SK-N-SH treated with all-trans-retinoic acid at 6 μM for 48 hours (cell line): Measurements from ENCODE around the gene LMAN2.

Source experiments
- ATAC-seq: fragments of 200-7000 bp; cut with Tn5 transposase; 3 replicates; pipeline ENCODE4 v1.9.1; 2020; ENCODE audit warnings: mild to moderate bottlenecking, moderate library complexity
- ARNTL ChIP-seq: fragments of 450-650 bp; formaldehyde crosslinking; IDR thresholded peaks from 2 replicates; pipeline ENCODE4 v1.5.0; 2020; ENCODE audit warnings: low read depth, mild to moderate bottlenecking, moderate library complexity, borderline replicate concordance
- BACH2 ChIP-seq: fragments of 250-450 bp; sonication (Bioruptor Pico); IDR thresholded peaks from 2 replicates; pipeline ENCODE4 v1.9.0; 2021; ENCODE audit warnings: mild to moderate bottlenecking, borderline replicate concordance
- CREB5 ChIP-seq: fragments of 250-450 bp; sonication (Bioruptor Pico); IDR thresholded peaks from 2 replicates; pipeline ENCODE4 v1.5.1; 2020; ENCODE audit warnings: low read depth, mild to moderate bottlenecking, moderate library complexity
- CSRNP3 ChIP-seq: fragments of 250-450 bp; sonication (Bioruptor Pico); IDR thresholded peaks from 2 replicates; pipeline ENCODE4 v1.5.1; 2021; ENCODE audit warnings: mild to moderate bottlenecking, moderate library complexity
- ESRRG ChIP-seq: fragments of 250-450 bp; sonication (Bioruptor Pico); IDR thresholded peaks from 2 replicates; pipeline ENCODE4 v1.6.1; 2021; ENCODE audit warnings: mild to moderate bottlenecking
- GLIS3 ChIP-seq: fragments of 250-450 bp; sonication (Bioruptor Pico); IDR thresholded peaks from 2 replicates; pipeline ENCODE4 v1.5.0; 2020; ENCODE audit warnings: mild to moderate bottlenecking, moderate library complexity
- ISL1 ChIP-seq: fragments of 250-450 bp; sonication (Bioruptor Pico); IDR thresholded peaks from 2 replicates; pipeline ENCODE4 v2.1.2; 2022; ENCODE audit warnings: mild to moderate bottlenecking, moderate library complexity
- OSR1 ChIP-seq: fragments of 250-450 bp; sonication (Bioruptor Pico); IDR thresholded peaks from 2 replicates; pipeline ENCODE4 v1.8.0; 2022; ENCODE audit warnings: moderate library complexity, mild to moderate bottlenecking, inconsistent platforms
- PATZ1 ChIP-seq: fragments of 250-450 bp; sonication (Bioruptor Pico); IDR thresholded peaks from 2 replicates; pipeline ENCODE4 v1.8.0; 2020; ENCODE audit warnings: mild to moderate bottlenecking, moderate library complexity, borderline replicate concordance
- POU6F1 ChIP-seq: fragments of 250-450 bp; sonication (Bioruptor Pico); IDR thresholded peaks from 2 replicates; pipeline ENCODE4 v1.8.0; 2021; ENCODE audit warnings: low read depth, mild to moderate bottlenecking, moderate library complexity, borderline replicate concordance
- PPARA ChIP-seq: fragments of 250-450 bp; sonication (Bioruptor Pico); IDR thresholded peaks from 2 replicates; pipeline ENCODE4 v1.5.0; 2020; ENCODE audit warnings: mild to moderate bottlenecking, borderline replicate concordance
- RARB ChIP-seq: fragments of 250-450 bp; sonication (Bioruptor Pico); IDR thresholded peaks from 2 replicates; pipeline ENCODE4 v1.8.0; 2021; ENCODE audit warnings: mild to moderate bottlenecking, moderate library complexity
- SNAI2 ChIP-seq: fragments of 250-450 bp; sonication (Bioruptor Pico); IDR thresholded peaks from 2 replicates; pipeline ENCODE4 v1.5.0; 2020; ENCODE audit warnings: mild to moderate bottlenecking, moderate library complexity
- TCF4 ChIP-seq: fragments of 250-450 bp; sonication (Bioruptor Pico); IDR thresholded peaks from 2 replicates; pipeline ENCODE4 v1.8.0; 2021; ENCODE audit warnings: mild to moderate bottlenecking, moderate library complexity, borderline replicate concordance
- TOX ChIP-seq: fragments of 250-450 bp; sonication (Bioruptor Pico); IDR thresholded peaks from 2 replicates; pipeline ENCODE4 v1.8.0; 2021; ENCODE audit warnings: mild to moderate bottlenecking, moderate library complexity, borderline replicate concordance
- TSHZ2 ChIP-seq: fragments of 250-450 bp; sonication (Bioruptor Pico); IDR thresholded peaks from 2 replicates; pipeline ENCODE4 v1.5.0; 2020; ENCODE audit warnings: mild to moderate bottlenecking, moderate library complexity
- ZC3H10 ChIP-seq: fragments of 250-450 bp; sonication (Bioruptor Pico); IDR thresholded peaks from 2 replicates; pipeline ENCODE4 v1.5.1; 2021; ENCODE audit warnings: mild to moderate bottlenecking, moderate library complexity
- ZFP3 ChIP-seq: fragments of 250-450 bp; sonication (Bioruptor Pico); IDR thresholded peaks from 2 replicates; pipeline ENCODE4 v1.5.0; 2020; ENCODE audit warnings: mild to moderate bottlenecking, moderate library complexity
- ZFP30 ChIP-seq: fragments of 450-650 bp; formaldehyde crosslinking; IDR thresholded peaks from 2 replicates; pipeline ENCODE4 v1.5.0; 2022; ENCODE audit warnings: mild to moderate bottlenecking, moderate library complexity
- ZNF565 ChIP-seq: fragments of 450-650 bp; formaldehyde crosslinking; conservative IDR thresholded peaks from 2 replicates; pipeline ENCODE4 v1.5.0; 2020; ENCODE audit warnings: low read depth, mild to moderate bottlenecking, moderate library complexity
- ZNF70 ChIP-seq: fragments of 450-650 bp; formaldehyde crosslinking; IDR thresholded peaks from 2 replicates; pipeline ENCODE4 v1.5.0; 2020; ENCODE audit warnings: mild to moderate bottlenecking, moderate library complexity
- ZNF8 ChIP-seq: fragments of 450-650 bp; formaldehyde crosslinking; IDR thresholded peaks from 2 replicates; pipeline ENCODE4 v1.5.0; 2020; ENCODE audit warnings: mild to moderate bottlenecking, moderate library complexity

Gene LMAN2

GRCh38 chr5:177293819-177294581 lies 57.5 kb downstream of the LMAN2 start:
- no peak for ATAC-seq
- no peak for TF ChIP-seq OSR1 (CRISPR knock-in tag)
- TF ChIP-seq TCF4 (CRISPR knock-in tag), result no peak
- TF ChIP-seq ZNF8 (CRISPR knock-in tag), result no peak
- no peak for TF ChIP-seq ZFP3 (CRISPR knock-in tag)
- TF ChIP-seq RARB (CRISPR knock-in tag), result no peak
- no peak for TF ChIP-seq ESRRG (CRISPR knock-in tag)
- no peak for TF ChIP-seq PPARA (CRISPR knock-in tag)
- no peak for TF ChIP-seq BACH2 (CRISPR knock-in tag)
- TF ChIP-seq ISL1, result no peak

GRCh38 chr5:177291735-177292134 lies 59.7 kb downstream of the LMAN2 start:
- ATAC-seq, result no peak
- TF ChIP-seq CREB5 (CRISPR knock-in tag) (no peak), ARNTL (CRISPR knock-in tag) (no peak), TCF4 (CRISPR knock-in tag) (no peak), TOX (CRISPR knock-in tag) (no peak), SNAI2 (CRISPR knock-in tag) (no peak), ZNF8 (CRISPR knock-in tag) (no peak), ZNF70 (CRISPR knock-in tag) (no peak), ZFP3 (CRISPR knock-in tag) (no peak), TSHZ2 (CRISPR knock-in tag) (no peak), CSRNP3 (CRISPR knock-in tag) (no peak), GLIS3 (no peak), ZNF565 (CRISPR knock-in tag) (no peak), POU6F1 (CRISPR knock-in tag) (no peak), ZFP30 (CRISPR knock-in tag) (no peak), ZC3H10 (CRISPR knock-in tag) (no peak), PATZ1 (no peak)
